Fibroblast of mammary gland (primary cell): ENCODE data around the gene DCHS2.
A peak's percentile ranks its signal among the peaks of the same experiment; 100 is the strongest.

Experiments used
- DNase-seq: peaks from one replicate; pipeline ENCODE4 v3.0.0-alpha.2; 2010; ENCODE audit warnings: low read depth
- H3K4me3 ChIP-seq: 2 replicates; pipeline ENCODE4 v1.5.1; 2011; ENCODE audit warnings: low read depth, mild to moderate bottlenecking, low read length, moderate library complexity; ENCODE audit not compliant: control insufficient read depth
- CTCF ChIP-seq: conservative IDR thresholded peaks from 2 replicates; pipeline ENCODE4 v1.5.1; 2011; ENCODE audit warnings: low read depth, low read length, inconsistent platforms; ENCODE audit not compliant: control insufficient read depth, insufficient read depth

DCHS2 gene

DNA sequence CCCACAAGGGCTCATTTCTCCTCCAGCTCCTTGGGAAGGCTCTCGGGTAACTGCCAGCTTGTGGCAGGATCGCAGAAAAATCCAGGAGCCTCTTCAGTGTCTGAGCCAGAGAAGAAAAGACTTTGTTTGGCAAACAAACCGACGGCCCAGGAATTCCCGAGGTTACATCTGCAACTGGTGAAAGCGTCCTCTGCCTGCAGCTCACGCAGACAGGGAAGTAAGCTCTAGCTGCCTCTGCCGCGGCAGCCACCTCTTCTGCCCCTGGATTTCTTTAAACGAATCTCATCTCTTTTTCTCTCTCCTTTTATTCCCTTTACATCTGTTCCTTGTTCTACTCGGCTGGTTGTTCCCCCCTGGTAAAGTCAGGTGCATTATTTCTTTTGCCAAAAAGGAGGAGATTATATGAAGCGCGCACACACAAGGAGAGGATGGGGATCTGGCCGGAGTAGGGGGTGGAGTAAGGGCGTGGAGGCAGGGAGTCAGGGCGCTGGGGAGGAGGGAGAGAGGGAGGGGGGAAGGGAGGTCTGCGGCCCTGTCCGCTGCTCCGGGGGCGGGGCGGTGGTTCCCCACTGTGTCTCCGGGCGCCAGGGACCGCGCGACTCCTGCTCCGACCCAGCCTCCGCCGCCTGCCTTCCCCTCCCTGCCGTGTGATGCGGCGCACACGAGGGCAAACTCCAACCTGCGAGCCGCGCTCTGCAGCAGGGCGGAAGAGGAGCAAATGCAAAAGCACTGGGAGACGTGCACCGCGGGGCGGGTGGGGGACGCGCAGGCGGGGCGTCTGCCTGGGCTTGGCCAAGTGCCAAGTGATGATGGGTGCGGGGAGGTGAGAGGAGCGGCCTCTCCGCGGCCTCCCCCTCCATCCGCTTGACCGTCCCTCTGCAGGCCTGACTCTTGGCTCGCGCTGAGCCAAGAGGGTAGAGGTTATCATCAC lies at the start of gene DCHS2:
Gene DCHS2, minus strand, starts transcription at position 459 of the 931 bp plus-strand sequence. Its CDS starts 444 bp downstream, at position 15.
- DNase-seq: peak; percentile 15
- TF ChIP-seq CTCF: no peak
- peak within 1 kb of the TSS; percentile 10 for H3K4me3 ChIP-seq

DNA sequence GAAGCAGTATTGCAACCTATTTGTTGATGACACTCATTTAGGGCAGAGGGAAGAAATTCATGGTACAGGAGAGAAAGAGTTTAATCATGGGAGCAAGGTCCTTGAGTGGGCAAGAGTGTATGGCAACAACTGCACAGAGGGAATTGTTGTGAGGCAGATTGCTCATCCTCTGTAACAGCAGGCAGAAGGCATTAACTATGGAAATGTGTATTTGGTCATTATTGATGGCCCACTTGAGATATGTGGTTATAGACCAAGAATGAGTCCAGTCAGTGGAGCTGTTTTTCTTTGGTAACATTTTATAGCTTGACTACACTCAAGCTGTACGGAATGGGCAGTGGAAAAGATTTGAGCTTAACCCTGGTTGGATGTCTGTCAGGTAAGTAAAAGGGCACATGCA lies 42.7 kb upstream of the DCHS2 start:
- TF ChIP-seq CTCF: no peak
- no peak overlapping the region for H3K4me3 ChIP-seq
- DNase-seq: peak; percentile 60

DNA sequence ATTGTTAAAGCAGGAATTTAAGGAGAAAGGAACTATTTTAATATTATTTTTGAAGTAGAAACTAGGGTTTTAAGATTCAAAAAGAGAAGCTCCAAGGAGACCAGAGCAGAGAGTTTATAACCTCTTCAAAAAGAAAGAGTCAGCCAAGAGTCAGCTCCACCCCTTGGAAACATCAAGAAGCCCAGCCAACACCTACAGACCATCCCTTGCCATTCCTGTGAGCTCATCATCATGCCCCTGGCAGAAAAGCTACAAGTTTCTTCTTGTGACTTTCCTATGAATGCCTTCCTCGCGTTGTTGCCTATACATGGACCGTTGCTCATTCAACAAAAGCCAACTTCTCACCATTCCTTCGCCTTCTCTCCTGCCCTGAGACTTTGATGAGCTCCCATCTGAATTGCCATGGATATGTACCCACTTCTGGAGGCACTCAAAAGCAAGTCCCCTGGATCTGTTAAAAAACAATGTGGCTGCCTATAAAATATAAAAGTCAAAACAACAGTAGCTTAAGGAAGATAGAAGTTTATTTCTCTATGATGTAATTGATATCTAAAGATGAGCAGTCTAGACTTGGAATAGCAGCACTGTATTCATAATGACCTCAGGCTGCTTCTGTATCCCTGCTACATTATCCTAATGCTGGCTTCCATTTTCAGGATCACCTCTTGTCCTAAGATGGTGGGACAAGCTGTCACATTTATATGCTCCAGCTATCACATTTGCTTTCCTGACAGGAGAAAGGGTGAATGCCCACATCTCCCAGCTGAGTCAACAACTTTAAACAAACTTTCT lies 38.3 kb upstream of the DCHS2 start:
- peak; percentile 27 for DNase-seq
- no peak overlapping the region for H3K4me3 ChIP-seq
- no peak for TF ChIP-seq CTCF

GRCh38 chr4:154528869-154529268 lies 37.3 kb upstream of the DCHS2 start:
- DNase-seq: peak; percentile 45
- H3K4me3 ChIP-seq: no peak overlapping the region
- no peak for TF ChIP-seq CTCF

DNA sequence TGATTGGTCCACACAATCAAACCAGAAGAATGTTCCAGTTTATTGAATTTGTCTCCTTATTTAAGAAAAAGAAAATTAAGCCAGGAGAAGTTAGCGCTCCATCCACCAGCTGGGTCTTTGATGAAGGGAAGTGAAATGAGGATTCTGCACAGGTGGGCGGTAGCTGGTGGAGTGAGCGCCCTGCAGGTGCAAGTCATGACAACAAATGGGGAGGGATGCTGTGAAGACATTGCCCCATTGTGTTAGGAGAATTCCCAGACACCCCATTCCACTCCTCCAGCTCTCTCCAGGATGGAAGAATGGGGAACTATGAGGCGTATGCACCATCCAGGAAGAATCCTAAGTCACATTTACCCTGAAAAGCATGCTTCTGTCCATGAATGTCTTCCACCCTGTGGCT lies 35.7 kb upstream of the DCHS2 start:
- no peak for DNase-seq
- no peak overlapping the region for H3K4me3 ChIP-seq
- no peak for TF ChIP-seq CTCF

DNA sequence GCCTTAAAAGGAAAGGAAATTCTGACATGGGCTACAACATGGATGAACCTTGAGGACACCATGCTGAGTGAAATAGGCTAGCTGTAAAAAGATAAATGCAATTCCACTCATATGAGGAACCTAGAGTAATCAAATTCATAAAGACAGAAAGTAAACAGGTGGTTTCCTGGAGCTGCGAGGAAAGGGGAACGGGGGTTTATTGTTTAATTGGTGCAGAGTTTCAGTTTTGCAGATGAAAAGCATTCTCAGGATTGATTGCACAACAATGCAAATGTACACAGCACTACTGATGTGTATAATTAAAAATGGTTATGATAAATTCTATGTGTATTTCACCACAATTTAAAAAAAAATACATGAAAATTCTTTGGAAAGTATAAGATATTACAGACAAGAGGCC lies 34.6 kb upstream of the DCHS2 start:
- DNase-seq: no peak
- TF ChIP-seq CTCF: no peak

More for the DNA sequence above, 34.6 kb upstream of the DCHS2 start:
- no peak overlapping the region for H3K4me3 ChIP-seq
